ENCODE measurements around the gene CLCN6.

DNA sequence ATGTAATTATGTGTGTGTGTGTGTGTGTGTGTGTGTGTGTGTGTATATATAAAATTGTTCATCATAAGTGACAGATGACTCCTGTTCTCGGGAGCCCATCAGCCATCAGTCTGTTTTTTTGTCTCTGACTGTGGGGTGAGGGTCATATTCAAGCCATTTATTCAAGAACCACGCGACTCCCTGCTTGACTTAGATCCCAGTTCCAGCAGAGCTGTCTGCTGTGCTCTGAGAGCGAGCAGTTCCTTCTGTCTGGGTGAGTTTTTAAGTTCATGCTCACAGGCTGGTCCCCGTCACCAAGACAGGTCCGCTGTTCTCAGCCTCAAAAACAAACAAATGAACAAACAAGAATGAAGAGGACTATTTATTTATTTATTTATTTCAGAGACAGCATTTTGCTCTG is 71.1 kb downstream of the CLCN6 start:
- TF ChIP-seq FOXK2 (IDR thresholded peaks at IDR 0.05) (no peak), SP1 (IDR thresholded peaks at IDR 0.05) (no peak), FOXA1 (IDR thresholded peaks at IDR 0.05) (no peak)

All from HEK293T (cell line).